ENCODE data around the gene CPNE7.

CPNE7 gene

DNA sequence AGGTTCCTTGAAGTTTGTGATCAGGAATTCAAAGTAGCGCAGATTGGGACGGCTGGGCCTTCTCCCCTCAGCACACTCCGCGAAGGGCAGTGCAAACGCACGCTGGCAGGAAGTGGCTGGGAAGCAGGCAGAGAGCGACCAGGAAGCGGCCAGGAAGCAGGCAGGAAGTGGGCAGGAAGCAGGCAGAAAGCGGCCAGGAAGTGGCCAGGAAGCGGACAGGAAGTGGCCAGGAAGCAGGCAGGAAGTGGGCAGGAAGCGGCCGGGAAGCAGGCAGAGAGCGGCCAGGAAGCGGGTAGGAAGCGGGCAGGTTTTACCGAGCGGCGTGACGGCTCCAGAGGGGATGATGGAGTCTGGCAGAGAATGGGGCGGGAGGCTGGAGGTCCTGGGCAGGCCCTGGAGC is 41.1 kb downstream of the CPNE7 start:
- H3K4me3 ChIP-seq (ENCODE audit: low read depth, low read length), result no peak overlapping the region
- DNase-seq (ENCODE audit: low read depth), result no peak
- in situ Hi-C loops (cut with HindIII; ENCODE audit: low sequenced_read_pairs), result no loop called here
- TF ChIP-seq, protein P1, sequence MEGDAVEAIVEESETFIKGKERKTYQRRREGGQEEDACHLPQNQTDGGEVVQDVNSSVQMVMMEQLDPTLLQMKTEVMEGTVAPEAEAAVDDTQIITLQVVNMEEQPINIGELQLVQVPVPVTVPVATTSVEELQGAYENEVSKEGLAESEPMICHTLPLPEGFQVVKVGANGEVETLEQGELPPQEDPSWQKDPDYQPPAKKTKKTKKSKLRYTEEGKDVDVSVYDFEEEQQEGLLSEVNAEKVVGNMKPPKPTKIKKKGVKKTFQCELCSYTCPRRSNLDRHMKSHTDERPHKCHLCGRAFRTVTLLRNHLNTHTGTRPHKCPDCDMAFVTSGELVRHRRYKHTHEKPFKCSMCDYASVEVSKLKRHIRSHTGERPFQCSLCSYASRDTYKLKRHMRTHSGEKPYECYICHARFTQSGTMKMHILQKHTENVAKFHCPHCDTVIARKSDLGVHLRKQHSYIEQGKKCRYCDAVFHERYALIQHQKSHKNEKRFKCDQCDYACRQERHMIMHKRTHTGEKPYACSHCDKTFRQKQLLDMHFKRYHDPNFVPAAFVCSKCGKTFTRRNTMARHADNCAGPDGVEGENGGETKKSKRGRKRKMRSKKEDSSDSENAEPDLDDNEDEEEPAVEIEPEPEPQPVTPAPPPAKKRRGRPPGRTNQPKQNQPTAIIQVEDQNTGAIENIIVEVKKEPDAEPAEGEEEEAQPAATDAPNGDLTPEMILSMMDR (IDR thresholded peaks at IDR 0.05; ENCODE audit: low read depth, low read length, missing control alignments), result no peak

DNA sequence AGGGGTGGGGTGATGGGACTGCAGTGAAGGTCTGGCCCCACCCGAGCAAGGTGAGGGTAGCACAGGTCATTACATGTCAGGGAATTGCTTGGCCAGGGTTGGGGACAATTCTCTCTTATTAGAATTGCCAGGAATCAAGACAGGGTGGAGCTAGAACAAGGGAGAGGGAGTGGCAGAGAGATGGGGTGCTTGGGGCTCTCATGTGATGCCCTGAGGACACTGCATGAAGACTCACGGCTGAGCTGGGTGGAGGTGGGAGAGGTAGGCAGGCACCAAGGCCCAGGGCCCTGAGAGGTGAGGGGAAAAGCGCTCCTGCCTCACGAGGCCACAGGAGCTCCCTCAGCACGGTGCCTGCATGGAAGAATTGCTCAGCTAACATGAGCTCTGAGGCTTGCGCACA is 41.5 kb downstream of the CPNE7 start:
- no peak overlapping the region for H3K4me3 ChIP-seq (ENCODE audit: low read depth, low read length)
- DNase-seq (ENCODE audit: low read depth), result no peak
- in situ Hi-C loops (cut with HindIII; ENCODE audit: low sequenced_read_pairs), result no loop called here
- TF ChIP-seq, protein P1 (IDR thresholded peaks at IDR 0.05; ENCODE audit: low read depth, low read length, missing control alignments), result no peak

DNA sequence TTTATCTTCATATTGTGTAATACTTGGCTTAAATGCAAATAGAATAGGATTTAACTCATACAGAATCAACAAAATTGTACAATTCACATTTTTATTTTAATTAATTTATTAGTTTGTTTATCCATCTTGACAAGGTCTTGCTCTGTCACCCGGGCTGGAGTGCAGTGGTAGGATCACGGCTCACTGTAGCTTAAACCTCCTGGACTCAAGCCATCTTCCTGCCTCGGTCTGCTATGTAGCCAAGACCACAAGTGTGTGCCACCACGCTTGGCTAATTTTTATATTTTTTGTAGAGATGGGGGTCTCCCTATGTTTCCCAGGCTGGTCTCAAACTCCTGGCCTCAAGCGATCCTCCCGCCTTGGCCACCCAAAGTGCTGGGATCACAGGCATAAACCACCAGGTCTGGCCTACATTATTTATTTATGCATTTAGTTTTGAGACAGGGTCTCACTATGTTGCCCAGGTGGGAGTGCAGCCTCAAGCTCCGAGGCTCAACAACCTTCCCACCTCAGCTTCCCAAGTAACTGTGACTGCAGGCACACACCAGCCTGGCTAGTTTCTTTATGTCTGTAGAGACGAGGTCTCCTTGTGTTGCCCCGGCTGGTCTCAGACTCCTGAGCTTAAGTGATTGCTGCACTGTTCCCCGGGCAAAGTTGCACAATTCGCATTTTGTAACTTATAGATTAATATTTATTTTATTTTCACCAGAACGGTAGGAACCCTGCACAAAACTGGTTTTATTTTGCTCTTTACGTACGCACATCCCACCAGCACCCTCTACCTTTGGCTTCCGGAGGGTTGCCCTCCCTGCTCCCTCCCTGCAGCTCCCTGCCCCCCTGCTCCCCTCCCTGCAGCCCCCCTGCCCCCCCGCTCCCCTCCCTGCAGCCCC is 42.8 kb downstream of the CPNE7 start:
- H3K4me3 ChIP-seq (ENCODE audit: low read depth, low read length), result no peak overlapping the region
- TF ChIP-seq, protein P1 (IDR thresholded peaks at IDR 0.05; ENCODE audit: low read depth, low read length, missing control alignments), result no peak
- DNase-seq (ENCODE audit: low read depth), result no peak
- in situ Hi-C loops (cut with HindIII; ENCODE audit: low sequenced_read_pairs), result no loop called here

DNA sequence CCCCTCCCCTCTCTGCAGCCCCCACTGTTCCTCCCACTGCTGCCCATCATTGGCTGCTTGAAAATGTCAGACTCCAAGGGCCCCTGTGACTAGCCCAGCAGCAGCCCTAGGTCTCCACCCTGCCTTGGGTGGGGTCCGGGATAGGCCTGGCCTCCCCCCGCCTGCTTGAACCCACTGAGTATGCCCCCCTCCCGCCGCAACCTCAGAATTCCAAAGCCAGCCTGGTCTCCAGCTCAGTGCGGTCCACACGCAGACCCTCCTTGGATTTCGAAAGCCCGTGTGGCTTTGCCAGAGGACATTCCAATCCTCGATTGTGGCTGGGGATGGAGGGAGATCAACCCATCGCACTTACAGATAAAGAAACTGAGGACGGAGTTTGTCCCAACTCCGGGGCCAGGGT is 44.3 kb downstream of the CPNE7 start:
- H3K4me3 ChIP-seq (ENCODE audit: low read depth, low read length), result no peak overlapping the region
- no peak for DNase-seq (ENCODE audit: low read depth)
- in situ Hi-C loops (cut with HindIII; ENCODE audit: low sequenced_read_pairs), result no loop called here
- TF ChIP-seq, protein P1 (IDR thresholded peaks at IDR 0.05; ENCODE audit: low read depth, low read length, missing control alignments), result no peak

DNA sequence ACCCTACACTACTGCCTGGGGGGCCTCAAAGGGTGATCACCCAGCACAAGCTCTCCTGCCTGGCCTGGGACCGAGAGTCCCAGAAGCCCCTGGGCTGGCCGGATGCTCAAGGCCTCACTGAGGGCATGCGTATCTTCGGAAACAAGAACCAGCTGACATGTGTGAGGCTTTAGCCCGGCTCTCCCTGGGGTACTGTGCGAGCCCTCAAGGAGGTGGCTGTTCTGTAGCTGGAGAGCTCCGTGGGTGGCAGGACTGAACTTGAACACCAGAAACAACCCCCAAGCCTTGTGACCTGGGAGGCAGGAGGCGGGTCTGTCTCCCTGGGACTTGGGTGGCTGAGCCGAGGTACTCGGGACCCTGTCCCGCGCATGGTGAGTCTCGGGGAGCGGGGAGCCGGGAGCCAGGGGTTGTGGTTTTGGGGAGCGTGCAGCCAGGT is 44.9 kb downstream of the CPNE7 start:
- no peak for DNase-seq (ENCODE audit: low read depth)
- H3K4me3 ChIP-seq (ENCODE audit: low read depth, low read length), result no peak overlapping the region
- in situ Hi-C loops (cut with HindIII; ENCODE audit: low sequenced_read_pairs), result no loop called here
- TF ChIP-seq, protein P1 (IDR thresholded peaks at IDR 0.05; ENCODE audit: low read depth, low read length, missing control alignments), result no peak

DNA sequence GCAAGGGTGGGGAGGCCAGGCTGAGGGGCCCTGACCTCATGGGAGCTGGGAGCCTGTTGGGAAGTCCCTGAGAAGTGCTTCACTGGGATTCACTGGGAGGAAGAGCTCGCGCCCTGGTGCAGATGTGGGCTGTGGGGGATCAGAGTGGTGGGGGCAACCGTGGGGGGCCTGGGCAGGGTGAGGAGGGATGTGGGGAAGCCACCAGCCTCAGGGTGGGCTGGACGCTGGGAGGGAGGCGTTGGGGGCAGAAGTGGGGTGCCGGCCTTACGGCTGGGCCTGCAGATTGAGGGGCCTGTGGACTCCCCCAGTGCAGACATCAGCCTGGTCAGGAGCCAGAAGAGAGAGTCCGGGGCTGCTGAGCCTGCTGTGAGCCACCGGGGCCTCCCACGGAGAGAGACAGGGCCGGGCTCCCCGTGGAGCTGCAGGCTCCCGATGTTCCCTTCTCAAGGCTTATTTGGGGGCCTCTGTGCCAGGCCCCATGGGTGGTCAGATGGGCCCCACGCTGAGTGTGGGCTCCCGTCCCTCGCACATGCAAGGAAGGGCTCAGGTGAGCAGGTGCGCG is 45.7 kb downstream of the CPNE7 start:
- in situ Hi-C loops (cut with HindIII; ENCODE audit: low sequenced_read_pairs), result no loop called here
- H3K4me3 ChIP-seq (ENCODE audit: low read depth, low read length), result no peak overlapping the region
- TF ChIP-seq, protein P1 (IDR thresholded peaks at IDR 0.05; ENCODE audit: low read depth, low read length, missing control alignments), result no peak
- no peak for DNase-seq (ENCODE audit: low read depth)

All from astrocyte of the cerebellum (primary cell).